ENCODE data around the gene BRD1. TPM values are rescaled to one million over a fixed set of nuclear protein-coding genes. Genes with fewer than 3 reads are reported as not detected.
A peak's percentile ranks its signal among the peaks of the same experiment; 100 is the strongest.

The BRD1 gene
- total and polyA plus RNA-seq, 9 of the 15 experiments (the other 6 are each of a cell fraction or from before 2014, with no cell fraction given) = 0.42 to 17.6 (median 5.5) TPM

DNA sequence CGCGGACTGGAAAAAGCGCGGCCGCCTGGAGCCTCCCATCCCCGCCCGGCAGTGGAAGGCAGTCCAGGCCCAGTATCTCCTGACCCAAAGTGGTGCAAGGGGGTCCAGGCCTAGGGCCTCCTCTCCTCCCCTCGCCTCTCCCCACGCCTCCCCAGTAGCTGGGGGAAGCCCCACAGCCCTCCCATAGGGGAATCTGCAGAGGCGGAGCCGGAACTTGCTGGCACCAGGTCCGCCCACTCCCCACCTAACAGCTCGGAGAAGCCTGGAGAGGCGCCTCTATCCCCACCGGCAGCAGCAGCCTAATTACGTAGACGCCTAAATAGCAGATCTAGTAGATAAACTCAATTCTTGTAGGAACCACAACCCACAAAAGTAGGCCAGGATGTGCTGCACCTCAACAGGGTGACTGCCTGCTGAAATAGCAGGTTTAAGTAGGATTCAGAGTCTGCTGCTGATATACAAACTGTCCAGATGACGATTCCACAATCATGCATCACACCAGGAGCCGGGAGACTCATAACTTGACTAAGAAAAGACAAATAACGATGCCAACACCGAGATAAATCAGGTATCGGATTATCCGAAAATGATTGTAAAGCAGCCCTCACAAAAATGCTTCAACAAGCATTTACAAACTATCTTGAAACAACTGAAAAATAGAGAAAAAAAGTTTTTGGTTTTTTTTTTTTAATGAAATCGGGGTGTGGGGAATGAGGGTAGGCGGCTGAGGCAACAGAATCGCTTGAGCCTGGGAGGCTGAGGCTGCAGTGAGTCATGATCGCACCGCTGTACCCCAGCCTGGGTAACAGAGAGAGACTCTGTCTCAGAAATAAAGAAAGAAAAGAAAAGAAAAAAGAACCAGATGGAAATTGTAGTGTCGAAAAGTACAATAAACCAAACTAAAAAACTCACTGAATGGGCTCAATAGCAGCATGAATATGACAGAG, 11.4 kb upstream of the BRD1 start:
- no peak overlapping the region for H3K9ac ChIP-seq (ENCODE audit: insufficient read depth in 1 of 2, low read depth in 2 of 2, low read length in 2 of 2)
- no peak for FAIRE-seq
- no peaks in the 10 kb centered on the region for H3K36me3 ChIP-seq (ENCODE audit: control insufficient read depth, insufficient read depth, low read length)
- no peaks in the 10 kb centered on the region for H3K79me2 ChIP-seq (ENCODE audit: control insufficient read depth, insufficient read depth, low read length)
- in situ Hi-C loops (cut with MboI) = no loop called here
- no peak overlapping the region for H3K4me2 ChIP-seq (ENCODE audit: insufficient read depth, low read length)
- H2AFZ ChIP-seq (ENCODE audit: low read depth, low read length) = no peak overlapping the region
- no peaks in the 10 kb centered on the region for H4K20me1 ChIP-seq (replicated peaks; ENCODE audit: control insufficient read depth, insufficient read depth, low read length)
- TF ChIP-seq EGR1 (conservative IDR thresholded peaks at IDR 0.05) = 0 out of 2 replicates have a peak, but pooled peaks have one; percentile 31
- TF ChIP-seq, protein P1, sequence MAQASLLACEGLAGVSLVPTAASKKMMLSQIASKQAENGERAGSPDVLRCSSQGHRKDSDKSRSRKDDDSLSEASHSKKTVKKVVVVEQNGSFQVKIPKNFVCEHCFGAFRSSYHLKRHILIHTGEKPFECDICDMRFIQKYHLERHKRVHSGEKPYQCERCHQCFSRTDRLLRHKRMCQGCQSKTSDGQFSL (CRISPR knock-in tag; IDR thresholded peaks at IDR 0.05) = no peak
- TF ChIP-seq, protein P1 (tag; IDR thresholded peaks at IDR 0.05) = no peak
- H3K9me3 ChIP-seq (replicated peaks; ENCODE audit: control insufficient read depth, insufficient read depth, low read depth, low read length) = no peaks in the 10 kb centered on the region
- DNase-seq (ENCODE audit: extremely low read depth in 1 of 4, low spot score in 3 of 4) = no peak
- no peaks in the 10 kb centered on the region for H3K9me1 ChIP-seq (ENCODE audit: control insufficient read depth, insufficient read depth, low read length)
- no peak; the same call in 1 of the 3 replicates for ATAC-seq
- H3K27ac ChIP-seq (ENCODE audit: extremely low read depth, low read depth, low read length) = no peak overlapping the region
- intact Hi-C loops (cut with micrococcal nuclease) = no loop called here
- peaks cover 0 to 6% of the 10 kb centered on the region in 2 experiments; a peak in 2 of 5 replicates for H3K4me1 ChIP-seq (replicated peaks in 1 of 2; ENCODE audit: control insufficient read depth in 2 of 2, insufficient read depth in 2 of 2, low read length in 2 of 2)
- ChIA-PET CTCF (ENCODE audit: low intra/inter-chr PET ratio) (no interaction called here), POLR2A (interaction anchor here (0.6 to 0.7 kb wide), 2 partner anchors 22 to 28 kb away, joined by 4 read pairs; no protein-coding TSS in a partner anchor)
- no TSS peak for BruUV-seq (replicated peaks)
- H3K27me3 ChIP-seq (ENCODE audit: control insufficient read depth in 2 of 2, insufficient read depth in 2 of 2, low read length in 2 of 2) = peaks cover 9 to 10% of the 10 kb centered on the region in 2 experiments
- no peak overlapping the region for H3K4me3 ChIP-seq
- WGBS (ENCODE audit: insufficient coverage, low coverage, missing lambda C conversion rate) = 48% methylated on average over 23 of the region's 29 CpGs

All from K562 (cell line).